Psoas muscle (tissue), 8 donors: ENCODE results near the gene AP1G1. TPM values are rescaled to one million over a fixed set of nuclear protein-coding genes. Genes with fewer than 3 reads are reported as not detected.
A peak's percentile ranks its signal among the peaks of the same experiment; 100 is the strongest.

Source experiments
- ATAC-seq, 4 donors: fragments of 200-7000 bp; cut with Tn5 transposase; one replicate each; pipeline ENCODE4 v1.9.1; 2020; ENCODE audit warnings: moderate library complexity in 3 of 4, mild to moderate bottlenecking in 2 of 4
- DNase-seq, 2 donors: peaks; one replicate each; pipeline ENCODE4 v3.0.0-alpha.2; 2020
- H3K27ac ChIP-seq: fragments of 200-600 bp; one replicate; pipeline ENCODE4 v1.8.0; 2022
- H3K27me3 ChIP-seq, 3 donors: fragments of 200-600 bp in 1 of 3; one replicate each; pipeline versions ENCODE4 v1.6.1 to v1.8.0; 2013 to 2022; ENCODE audit warnings: low read length in 2 of 3, mild to moderate bottlenecking in 2 of 3, moderate library complexity in 1 of 3; ENCODE audit not compliant: insufficient read depth in 3 of 3
- H3K36me3 ChIP-seq, 2 donors: fragments of 200-600 bp in 1 of 2; one replicate each; pipeline versions ENCODE4 v1.6.1 to v1.8.0; 2013 to 2022; ENCODE audit warnings: low read depth in 1 of 2, mild to moderate bottlenecking in 1 of 2, moderate library complexity in 1 of 2; ENCODE audit not compliant: insufficient read depth in 1 of 2
- H3K4me1 ChIP-seq: fragments of 200-600 bp; one replicate; pipeline ENCODE4 v1.8.0; 2022
- H3K4me3 ChIP-seq: fragments of 200-600 bp; one replicate; pipeline ENCODE4 v1.8.0; 2022; ENCODE audit warnings: mild to moderate bottlenecking
- H3K9me3 ChIP-seq: fragments of 200-600 bp; one replicate; pipeline ENCODE4 v1.8.0; 2022
- CTCF ChIP-seq: fragments of 200-600 bp; IDR thresholded peaks from one replicate; pipeline ENCODE4 v1.8.0; 2022; ENCODE audit warnings: antibody characterized with exemption
- WGBS, 3 donors: extraction: QIAGEN DNeasy Blood & Tissue Kit; methylation state at CpG; one replicate each; pipeline versions ENCODE4 v1.1.6 to v1.1.7; 2013; 5-methylcytosine and 5-hydroxymethylcytosine counted together
- intact Hi-C, 2 donors: fragments of 100-400 bp; cut with DNase I; formaldehyde crosslinking; loops; one replicate each; pipeline versions ENCODE4 v1.11.0 to v1.14.2; 2022
- polyA plus RNA-seq, 3 donors: library from polyadenylated mRNA; stranded (reverse); fragments of 200-250 nt; gene quantifications; one replicate each; pipeline ENCODE4 v1.2.3, GENCODE V29; 2013
- total RNA-seq, 4 donors: library from RNA; stranded (reverse); fragmentation: NEBNext Ultra II Directional in 2 of 4; extraction: Animal tissue kit (Norgen Biotek cat#: 25700) in 2 of 4; gene quantifications; one replicate each; pipeline versions ENCODE4 v1.2.1 to v1.2.4, GENCODE V29; 2021 to 2023
- donor health status: healthy with polysubstance abuse.
- donor health status: DM: no; HTN: no; CAD: no; lungs with moderate emphysema.
- donor health status: Bipolar disorder and iron deficiency.
- donor health status: healthy.
- donor health status: DM: yes; HTN: yes; CAD: no.
- donor health status: DM: no; HTN: no; CAD: no.
- donor health status: DM: no; HTN: no; CAD: no.
- donor health status: DM: yes; HTN: yes; CAD: no.

The AP1G1 gene
- total and polyA plus RNA-seq, 7 donors = 19.7 to 69.8 (median 60.6) TPM

GRCh38 chr16:71709229-71709781 lies 99.3 kb downstream of the AP1G1 start:
- H3K4me3 ChIP-seq = no peak overlapping the region
- H3K9me3 ChIP-seq = no peaks in the 10 kb centered on the region
- WGBS, 3 donors = 69 to 71% (median 70%) methylated on average over 2 of the region's 2 CpGs

GRCh38 chr16:71708696-71709095 lies 99.9 kb downstream of the AP1G1 start:
- no peak for TF ChIP-seq CTCF
- no peak overlapping the region for H3K27ac ChIP-seq
- intact Hi-C loops = no loop called here
- H3K4me3 ChIP-seq = no peak overlapping the region
- ATAC-seq (no peak), DNase-seq (no peak)
- H3K27me3 ChIP-seq = no peaks in the 10 kb centered on the region
- H3K4me1 ChIP-seq = peaks cover 17% of the 10 kb centered on the region
- no peaks in the 10 kb centered on the region for H3K9me3 ChIP-seq
- H3K36me3 ChIP-seq = peaks cover 0 to 7% of the 10 kb centered on the region in 2 donors
- WGBS, 3 donors = 96 to 100% (median 99%) methylated on average over 2 of the region's 2 CpGs

More at GRCh38 chr16:71709229-71709781, 99.3 kb downstream of the AP1G1 start:
- no peak for DNase-seq
- no peak overlapping the region for H3K27ac ChIP-seq
- H3K36me3 ChIP-seq = peaks cover 0 to 13% of the 10 kb centered on the region in 2 donors
- intact Hi-C loops = no loop called here
- peaks cover 17% of the 10 kb centered on the region for H3K4me1 ChIP-seq
- no peak for TF ChIP-seq CTCF
- no peak for ATAC-seq
- no peaks in the 10 kb centered on the region for H3K27me3 ChIP-seq

GRCh38 chr16:71707199-71707598 lies 101.4 kb downstream of the AP1G1 start:
- no peak overlapping the region for H3K4me3 ChIP-seq
- ATAC-seq = peak in 1 of 4 donors; percentile 7
- H3K9me3 ChIP-seq = no peaks in the 10 kb centered on the region
- peaks cover 17% of the 10 kb centered on the region for H3K4me1 ChIP-seq
- peak overlapping the region; percentile 41 for H3K27ac ChIP-seq
- intact Hi-C loops = no loop called here
- 93 to 99% (median 94%) methylated on average over 5 to 7 of the region's 7 CpGs for WGBS, 3 donors
- peaks cover 0 to 2% of the 10 kb centered on the region in 2 donors for H3K36me3 ChIP-seq
- DNase-seq = no peak
- no peak for TF ChIP-seq CTCF
- no peaks in the 10 kb centered on the region for H3K27me3 ChIP-seq

- no peak overlapping the region for H3K27ac ChIP-seq
- peaks cover 0 to 11% of the 10 kb centered on the region in 2 donors for H3K36me3 ChIP-seq
- intact Hi-C loops = no loop called here
- no peaks in the 10 kb centered on the region for H3K27me3 ChIP-seq
- TF ChIP-seq CTCF = no peak
- ATAC-seq (no peak), DNase-seq (no peak)
- no peaks in the 10 kb centered on the region for H3K9me3 ChIP-seq
- H3K4me1 ChIP-seq = peaks cover 17% of the 10 kb centered on the region
- H3K4me3 ChIP-seq = no peak overlapping the region
- WGBS, 3 donors = 94 to 99% (median 95%) methylated on average over 2 of the region's 2 CpGs
These were observed 102.6 kb downstream of the AP1G1 start for GRCh38 chr16:71706046-71706445.

GRCh38 chr16:71703333-71703732 lies 105.3 kb downstream of the AP1G1 start:
- intact Hi-C loops = no loop called here
- DNase-seq (no peak), ATAC-seq (no peak)
- Histone ChIP-seq H3K4me3 (no peak overlapping the region), H3K27me3 (no peaks in the 10 kb centered on the region), H3K36me3 (peaks cover 0 to 13% of the 10 kb centered on the region in 2 donors), H3K27ac (no peak overlapping the region), H3K4me1 (peaks cover 10% of the 10 kb centered on the region), H3K9me3 (no peaks in the 10 kb centered on the region)
- no peak for TF ChIP-seq CTCF
- WGBS, 3 donors = 89 to 96% (median 89%) methylated on average over 1 of the region's 1 CpG
